ENCODE data around the gene SVIP.

The SVIP gene

GRCh38 chr11:22829231-22830081 lies at the start of gene SVIP:
Gene SVIP, minus strand, starts transcription at chr11:22829801. Its CDS starts 53 bp downstream, at chr11:22829748.
- DNase-seq = peak; percentile 91

DNA sequence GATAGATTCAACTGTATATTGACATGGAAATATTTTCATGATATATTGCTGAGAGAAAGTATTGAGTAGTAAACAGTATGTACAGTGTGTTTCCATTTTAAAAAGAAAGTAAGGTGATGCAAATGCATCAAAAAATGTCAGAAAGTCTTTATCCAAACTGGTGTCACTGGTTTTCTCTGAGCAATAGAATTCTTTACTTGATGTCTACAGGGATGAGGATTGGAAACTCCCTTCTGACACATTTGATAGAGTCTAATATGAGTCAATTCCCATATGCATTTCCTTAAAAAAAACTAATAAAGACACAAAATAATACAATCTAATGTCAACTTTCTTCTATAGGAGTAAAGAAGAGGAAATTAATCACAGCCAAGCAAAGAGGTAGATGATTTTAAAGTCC lies 49.0 kb upstream of the SVIP start:
- no peak for DNase-seq

DNA sequence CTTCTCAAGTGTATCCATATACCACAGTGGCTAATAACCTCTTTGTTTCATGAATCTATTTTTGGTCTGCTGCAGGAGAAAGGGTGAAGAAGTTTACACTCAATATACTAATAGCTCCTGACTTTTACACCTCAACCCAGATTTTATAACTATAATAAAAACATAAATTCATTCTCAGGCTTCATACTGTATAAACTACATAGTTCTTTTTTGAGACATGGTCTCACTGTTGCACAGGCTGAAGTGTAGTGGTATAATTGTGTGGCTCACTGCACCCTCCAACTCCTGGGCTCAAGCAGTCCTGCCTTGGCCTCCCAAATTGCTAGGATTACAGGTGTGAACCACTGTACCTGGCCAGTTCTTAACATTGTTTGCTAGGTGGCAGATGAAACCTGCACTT lies 48.4 kb upstream of the SVIP start:
- no peak for DNase-seq

DNA sequence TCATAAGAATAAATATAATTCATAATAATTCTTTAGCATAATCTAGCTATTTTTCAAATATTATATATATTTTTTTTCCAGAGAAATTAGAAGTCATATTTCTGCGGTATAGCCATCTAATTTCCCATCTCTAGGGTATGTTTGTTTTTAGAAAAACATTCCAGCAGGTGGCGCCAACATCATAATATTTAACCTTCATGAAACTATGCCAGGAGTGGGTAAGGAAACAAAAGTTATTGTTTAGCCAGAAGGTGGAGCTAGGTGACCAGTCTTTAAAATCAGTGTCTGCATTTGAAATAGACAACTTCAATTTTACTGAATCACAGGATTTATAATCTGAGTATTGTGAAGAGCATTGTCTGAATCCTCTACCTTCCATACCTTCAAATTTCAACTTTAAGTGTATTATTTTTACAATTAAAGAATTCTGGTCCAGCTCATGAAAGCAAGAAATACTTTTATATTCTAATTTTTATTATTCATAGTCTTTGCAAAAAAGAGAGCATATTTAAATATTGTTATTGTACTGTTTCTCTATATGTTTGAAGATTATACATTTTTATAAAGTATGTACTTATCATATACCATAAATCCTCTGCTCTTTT lies 46.4 kb upstream of the SVIP start:
- DNase-seq = peak; percentile 60

GRCh38 chr11:22869325-22869724 lies 39.7 kb upstream of the SVIP start:
- no peak for DNase-seq

DNA sequence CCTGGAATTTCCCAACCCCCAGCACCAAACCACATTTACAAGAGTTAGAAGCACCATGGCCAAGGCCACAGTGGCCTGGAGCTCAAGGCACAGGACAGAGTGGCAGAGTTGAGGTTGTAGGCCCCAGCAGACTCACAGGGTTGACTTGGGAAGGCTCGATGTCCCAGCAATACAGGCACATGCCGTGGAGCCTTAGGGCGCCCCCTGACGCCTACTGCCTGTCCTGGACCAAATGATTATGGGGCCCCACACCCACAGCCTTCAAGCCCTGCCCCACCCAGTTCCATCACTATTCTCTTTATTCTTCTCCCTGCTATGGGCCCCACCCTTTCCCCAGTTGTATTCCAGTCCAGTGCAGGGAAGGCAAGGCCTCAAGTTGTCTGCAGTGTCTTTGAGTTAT lies 30.6 kb upstream of the SVIP start, which contains the start of gene CCDC179:
Gene CCDC179 (minus strand): TSS at position 234 of the 400 bp plus-strand sequence. CDS start 53 bp downstream, at position 181.
- no peak for DNase-seq

DNA sequence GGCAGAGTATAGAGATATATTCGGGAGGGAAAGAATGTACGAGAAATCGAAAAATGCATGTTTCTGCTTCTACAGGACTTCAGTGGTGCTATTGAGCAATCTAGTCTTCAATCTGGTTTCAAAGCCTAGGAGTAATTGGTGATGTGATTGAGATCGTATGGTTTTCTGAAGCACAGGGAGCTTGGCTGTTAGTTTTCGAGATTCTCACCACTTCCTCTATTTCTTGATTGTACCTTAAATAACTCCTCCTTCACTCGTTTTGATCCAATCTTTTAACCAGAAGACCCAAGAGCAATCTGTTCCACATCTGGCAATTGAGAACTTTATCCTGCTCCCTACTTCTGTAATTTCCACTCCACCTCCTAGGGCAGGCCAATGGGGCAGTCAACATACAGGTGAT lies 30.2 kb upstream of the SVIP start:
- DNase-seq = no peak

DNA sequence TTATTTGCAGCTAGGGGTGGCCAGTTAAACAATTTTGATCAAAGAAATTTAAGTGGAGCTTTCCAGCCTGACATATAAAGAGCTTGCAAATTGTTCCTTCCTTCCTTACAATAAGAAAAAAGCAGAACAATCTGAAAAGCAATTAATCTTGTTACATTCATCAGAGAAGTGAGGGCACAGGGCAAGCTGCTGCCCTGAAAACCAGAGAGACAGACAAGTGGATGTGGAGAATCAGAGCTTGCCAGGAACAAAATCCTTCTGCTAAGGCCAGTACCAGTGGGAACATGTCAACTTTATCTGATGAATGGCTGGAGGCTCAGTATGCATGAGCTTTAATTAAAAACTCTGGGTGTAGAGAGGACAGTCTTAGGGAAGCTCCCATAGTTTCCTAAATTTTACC lies 21.9 kb upstream of the SVIP start:
- DNase-seq = no peak

- DNase-seq = no peak
These were observed 17.1 kb upstream of the SVIP start for GRCh38 chr11:22846726-22847125.

- no peak for DNase-seq
These were observed 2.9 kb upstream of the SVIP start for GRCh38 chr11:22832315-22833015.

DNA sequence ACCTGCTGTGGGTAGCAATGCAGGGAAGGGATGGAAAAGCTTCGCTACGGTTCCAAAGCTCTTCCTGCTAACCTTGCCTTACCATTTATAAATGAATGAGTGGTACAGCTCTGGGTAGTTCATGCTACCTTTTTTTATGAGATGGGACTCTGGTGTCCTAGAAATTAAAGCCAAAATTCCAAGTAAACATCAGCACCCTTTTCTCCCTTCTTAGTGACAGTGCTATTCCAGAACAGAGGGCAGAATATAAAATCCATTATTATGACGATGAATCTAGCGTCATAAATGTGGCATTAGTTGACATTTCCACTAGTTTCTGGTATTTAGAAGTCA lies 447 bp upstream of the SVIP start:
- no peak for DNase-seq

DNA sequence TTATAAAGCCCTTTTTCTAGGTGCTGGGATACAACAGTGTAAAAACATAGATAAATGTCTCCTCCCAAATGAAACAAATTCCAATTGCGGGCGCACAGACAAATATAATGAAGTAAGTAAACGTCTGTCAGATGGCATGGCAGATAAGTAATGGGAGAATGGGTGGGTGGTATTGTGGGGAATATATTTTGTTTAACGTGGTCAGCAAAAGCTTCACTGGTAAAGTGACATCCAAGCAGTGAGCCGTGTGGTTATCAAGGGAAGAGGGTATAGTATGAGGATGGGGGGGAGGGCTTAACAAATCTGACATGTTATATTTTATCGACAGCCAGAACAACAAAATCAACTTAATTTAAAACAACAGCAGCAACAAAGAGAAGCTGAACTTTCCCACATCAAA lies 1.2 kb downstream of the SVIP start:
- DNase-seq = no peak

DNA sequence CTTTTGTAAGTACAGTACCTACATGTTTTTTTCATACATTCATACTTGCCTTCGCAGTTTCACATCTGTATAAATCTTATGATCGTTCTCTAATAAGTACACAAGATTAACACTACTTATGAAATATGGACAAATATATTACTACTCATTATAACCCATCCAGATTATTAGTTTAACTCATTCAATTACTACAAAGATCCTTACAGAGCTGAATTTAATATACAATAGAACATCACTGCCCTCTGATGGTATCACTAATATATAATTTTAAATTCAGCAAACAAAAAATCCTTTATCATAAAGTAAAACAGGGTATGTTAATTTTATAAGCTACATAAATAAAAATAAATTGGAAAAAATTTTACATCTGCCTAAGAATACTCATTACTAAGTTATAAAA lies 7.4 kb downstream of the SVIP start:
- DNase-seq = no peak

DNA sequence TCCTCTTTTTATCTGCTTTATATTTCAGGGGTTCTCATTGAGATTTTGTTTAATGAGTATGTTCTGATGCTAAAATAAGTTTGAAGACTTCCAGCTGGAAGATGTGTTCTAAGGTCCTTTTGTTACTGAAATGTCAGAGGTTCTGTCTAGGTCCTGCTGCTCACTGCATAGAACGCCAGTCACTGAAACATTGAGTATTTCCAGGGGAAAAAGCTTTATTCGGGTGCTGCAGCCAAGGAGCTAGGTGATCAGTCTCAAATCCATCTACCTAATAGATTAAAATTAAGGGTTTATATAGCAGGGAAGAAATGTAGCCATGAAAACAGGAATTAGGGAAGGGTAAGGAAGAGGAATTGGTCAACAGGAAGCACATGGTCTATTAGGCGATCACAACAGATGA lies 19.7 kb downstream of the SVIP start:
- DNase-seq = no peak

- DNase-seq = no peak
These were observed 20.9 kb downstream of the SVIP start for GRCh38 chr11:22808571-22809197.

DNA sequence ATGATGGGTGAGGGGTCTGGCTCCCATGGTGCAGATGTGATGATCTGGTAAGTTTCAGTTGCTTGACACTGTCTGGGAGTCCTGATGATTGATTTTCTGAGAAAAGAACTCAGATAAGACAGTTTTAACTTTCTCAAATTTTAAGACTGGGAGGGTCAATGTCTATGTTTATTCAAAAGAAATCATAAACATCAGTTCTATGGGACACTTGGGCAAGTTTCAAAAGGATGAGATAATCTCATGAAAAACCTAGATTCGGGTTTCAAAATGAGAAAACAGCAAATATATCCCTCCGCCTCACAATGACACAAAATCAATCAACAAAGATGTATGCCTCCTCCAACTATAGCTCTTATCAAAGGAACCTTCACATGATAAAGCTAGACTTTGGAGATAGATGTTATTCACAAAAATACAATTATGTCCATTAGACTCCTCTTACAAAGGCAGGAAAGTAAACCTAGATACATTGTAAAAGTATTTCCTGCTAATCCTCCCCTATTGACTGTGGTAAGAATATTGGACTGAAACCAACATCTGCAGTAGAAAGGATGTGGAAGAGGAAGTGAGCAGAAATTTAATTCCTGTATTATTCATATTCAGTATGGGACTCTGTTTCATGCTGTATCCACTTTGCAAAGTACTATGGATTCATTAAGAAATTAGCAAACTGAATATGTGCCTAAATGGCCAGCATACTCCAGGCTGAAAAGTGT lies 21.6 kb downstream of the SVIP start:
- no peak for DNase-seq

DNA sequence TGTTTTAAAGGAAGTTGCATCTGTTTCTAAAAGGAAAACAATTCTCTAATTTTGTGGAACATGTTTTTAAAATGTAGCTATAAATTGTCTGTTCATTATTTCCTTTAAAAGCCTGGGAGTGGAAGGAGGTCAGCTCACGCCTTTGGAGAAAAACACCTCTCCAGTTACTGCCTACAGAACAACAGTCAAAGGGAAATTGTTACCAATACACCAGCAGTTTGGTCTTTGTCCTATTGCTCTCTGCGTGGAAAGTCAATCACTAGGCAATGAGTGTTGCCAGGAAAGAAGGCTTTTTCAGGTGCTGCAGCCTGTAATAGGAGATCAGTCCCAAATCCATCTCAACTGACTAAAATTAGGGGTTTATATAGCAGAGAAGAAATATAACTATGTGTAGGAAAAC lies 22.2 kb downstream of the SVIP start:
- DNase-seq = no peak

DNA sequence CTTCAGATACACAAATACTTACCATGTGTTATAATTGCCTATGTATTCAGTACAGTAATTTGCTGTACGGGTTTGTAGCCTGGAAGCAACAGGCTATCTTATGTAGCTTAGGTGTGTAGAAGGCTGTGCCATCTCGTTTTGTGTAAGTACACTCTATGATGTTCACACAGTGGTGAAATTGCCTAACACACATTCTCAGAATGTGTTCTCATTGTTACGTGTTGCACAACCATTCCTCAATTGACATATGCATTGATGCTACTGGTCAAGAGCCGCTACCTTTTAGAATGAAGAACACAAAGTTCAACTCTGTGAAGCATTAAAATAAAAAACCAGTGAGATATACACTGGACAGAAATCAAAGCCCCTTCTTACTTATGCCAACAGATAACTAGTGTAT lies 26.7 kb downstream of the SVIP start:
- no peak for DNase-seq

DNA sequence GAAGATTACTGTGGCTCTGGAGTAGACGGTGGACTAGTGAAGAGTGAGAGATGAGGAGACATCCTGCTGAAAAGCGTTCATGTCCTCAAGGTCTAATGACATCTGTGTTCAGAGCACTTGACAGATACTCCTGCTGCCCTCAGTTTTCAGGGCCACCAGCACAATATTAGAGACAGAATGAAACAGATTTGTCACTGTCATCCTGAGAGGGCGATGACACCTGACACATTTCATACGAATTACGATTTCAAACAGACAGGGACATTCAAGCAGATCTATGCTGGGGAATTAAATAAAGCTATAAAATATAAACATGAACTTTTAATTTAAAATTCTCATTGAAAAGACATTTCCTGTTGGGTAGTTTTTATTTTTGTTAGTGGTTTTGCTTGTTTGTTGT lies 29.1 kb downstream of the SVIP start:
- no peak for DNase-seq

DNA sequence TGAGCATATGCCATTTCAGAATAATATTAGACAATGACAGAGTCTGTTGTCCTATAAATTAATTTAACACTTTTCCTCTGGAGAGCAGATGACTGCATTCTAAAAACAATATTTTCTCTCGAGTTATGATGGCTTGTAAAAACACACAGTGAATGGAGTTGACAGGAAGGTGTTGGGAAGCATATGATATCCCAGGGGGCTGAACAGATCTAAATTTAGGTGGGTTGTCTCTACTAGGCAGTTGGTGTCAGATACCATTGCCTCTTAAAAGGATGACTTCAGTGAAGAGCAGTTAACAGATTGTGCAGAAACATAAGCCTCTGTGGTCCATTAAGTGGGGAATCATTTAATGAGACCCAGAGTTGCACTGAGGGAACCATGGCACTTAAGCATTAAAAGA lies 30.7 kb downstream of the SVIP start:
- no peak for DNase-seq

DNA sequence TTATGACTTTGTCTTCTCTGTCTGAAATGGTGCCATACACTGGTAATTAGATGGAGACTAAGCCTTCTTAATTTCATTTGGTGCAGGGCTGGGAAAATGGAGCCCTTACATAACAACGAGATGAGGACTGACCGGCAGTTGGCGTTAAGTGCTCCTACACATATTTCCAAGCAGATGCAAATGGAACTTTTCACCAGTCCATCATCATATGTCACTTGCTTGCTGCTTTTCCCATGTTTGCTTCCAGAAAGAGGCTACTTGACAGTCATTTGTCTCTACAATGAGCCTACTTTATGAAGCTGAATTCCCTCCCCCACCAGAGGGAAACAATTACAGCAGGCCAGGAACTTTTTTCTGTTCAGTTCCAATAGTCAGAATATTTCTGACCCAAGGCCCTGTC lies 32.6 kb downstream of the SVIP start:
- DNase-seq = no peak

- no peak for DNase-seq
These were observed 33.7 kb downstream of the SVIP start for GRCh38 chr11:22795914-22796313.

DNA sequence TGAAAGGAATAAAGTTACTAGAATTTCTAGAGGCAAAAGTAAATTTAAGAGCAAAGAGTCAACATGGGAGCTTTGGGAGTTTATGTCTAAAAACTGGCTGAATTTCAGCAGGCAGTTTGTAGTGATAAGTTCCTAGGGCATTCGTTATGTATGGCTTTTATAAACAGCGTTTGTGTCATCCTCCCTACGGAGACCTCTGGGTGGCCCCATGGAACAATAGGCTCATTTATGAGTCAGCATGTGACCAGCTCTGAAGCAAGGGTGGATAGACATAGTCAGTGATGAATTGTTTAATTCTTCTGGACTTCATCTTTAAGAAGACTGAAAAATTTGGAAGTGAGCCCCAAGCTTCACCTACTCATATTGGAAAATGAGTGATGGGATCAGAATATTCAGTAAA lies 37.1 kb downstream of the SVIP start:
- DNase-seq = no peak
